ENCODE data around the gene PCGF2.
"Not testable (repeated sequence)": the region's sequence is repeated elsewhere in the genome, so short reads cannot be mapped to it uniquely, and the experiment has no call there.

Gene PCGF2

DNA sequence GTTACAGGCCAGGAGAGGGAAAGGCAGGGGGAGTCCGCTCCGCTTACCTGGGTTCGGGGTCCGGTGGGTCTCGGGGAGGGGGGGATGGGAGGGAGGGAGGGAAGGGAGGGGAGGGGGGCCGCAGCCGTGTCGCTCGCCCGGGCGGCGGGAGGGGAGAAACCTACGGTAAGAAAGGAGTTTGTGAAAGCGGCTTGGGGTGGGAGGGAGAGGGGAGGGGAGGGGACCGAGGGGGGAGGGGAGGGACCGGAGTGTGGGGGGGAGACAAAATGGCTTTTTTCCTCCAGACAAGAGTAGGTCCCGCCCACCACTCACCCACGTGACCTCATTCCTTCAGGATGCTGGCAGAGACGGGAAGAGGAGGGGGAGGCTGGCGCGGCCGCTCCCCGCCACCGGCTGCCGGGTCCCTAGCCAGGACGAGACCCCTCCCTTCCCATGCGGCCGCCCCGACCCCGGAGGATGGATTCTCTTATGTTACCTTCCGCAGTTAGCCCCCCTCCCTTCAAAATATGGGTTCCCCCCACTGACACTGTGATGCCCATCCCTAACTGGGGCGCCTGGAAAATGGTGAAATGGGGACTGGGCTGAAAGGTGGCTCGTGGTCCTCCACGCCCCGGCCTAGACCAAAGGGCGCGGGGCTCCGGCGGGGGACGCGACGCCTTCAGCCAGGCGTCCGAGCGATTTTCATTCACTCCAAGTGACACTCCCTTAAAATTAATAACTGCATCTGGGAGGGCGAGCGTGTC is at the start of gene PCGF2:
TSS of gene PCGF2 (minus strand) at position 188 of the 743 bp plus-strand sequence. CDS start 7,934 bp downstream, outside the sequence.
- peak; percentile 92 for DNase-seq

- no peak for DNase-seq
Measured at GRCh38 chr17:38797828-38798227, 49.7 kb upstream of the PCGF2 start.

DNA sequence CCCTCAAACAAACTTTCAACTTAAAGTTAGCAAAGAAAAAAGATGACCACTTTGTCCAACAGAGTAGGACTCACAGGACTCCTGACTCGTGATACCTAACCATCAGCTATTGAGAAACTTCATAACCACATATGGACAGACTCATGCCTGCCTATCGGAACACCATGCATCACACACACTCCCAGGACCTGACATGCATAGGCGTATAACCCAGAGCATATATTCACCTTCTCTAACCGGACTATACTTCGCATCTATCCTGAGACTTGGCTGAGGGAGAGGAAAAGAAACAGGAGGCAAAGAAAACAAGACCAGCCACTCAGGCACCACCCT is 49.0 kb upstream of the PCGF2 start:
- DNase-seq: no peak

GRCh38 chr17:38796451-38797157 is 48.5 kb upstream of the PCGF2 start:
- no peak for DNase-seq

DNA sequence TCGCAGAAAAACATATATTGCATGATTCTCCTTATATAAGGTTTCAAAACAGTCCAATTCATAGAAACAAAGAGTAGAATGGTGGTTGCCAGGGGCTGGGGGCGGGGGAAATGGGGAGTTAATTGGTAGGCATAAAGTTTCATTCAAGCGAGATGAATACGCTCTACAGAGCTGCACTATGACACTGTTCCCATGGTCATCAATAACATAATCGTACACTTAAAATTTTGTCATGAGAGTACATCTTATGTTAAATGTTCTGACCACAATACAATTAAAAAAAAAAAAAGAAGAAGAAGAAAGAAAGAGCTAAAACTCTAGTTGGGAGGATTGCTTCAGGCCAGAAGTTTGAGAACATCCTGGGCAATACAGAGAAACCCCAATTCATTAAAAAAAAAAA is 46.1 kb upstream of the PCGF2 start:
- DNase-seq: no peak

DNA sequence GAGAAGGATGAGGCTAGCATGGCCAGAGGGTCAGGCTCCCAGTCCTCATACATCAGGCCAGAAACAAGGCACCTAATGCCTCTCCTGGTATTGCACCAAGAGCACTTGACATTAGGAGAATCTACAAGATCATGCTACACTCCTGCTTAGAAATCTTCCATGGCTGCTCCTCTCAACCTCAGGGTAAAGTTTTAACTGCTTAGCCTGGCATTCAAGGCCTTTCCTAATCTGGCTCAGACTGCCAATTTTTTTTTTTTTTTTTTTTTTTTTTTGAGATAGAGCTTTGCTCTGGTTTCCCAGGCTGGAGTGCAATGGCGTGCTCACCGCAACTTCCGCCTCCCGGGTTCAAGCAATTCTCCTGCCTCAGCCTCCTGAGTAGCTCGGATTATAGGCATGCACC is 43.0 kb upstream of the PCGF2 start:
- DNase-seq: no peak

GRCh38 chr17:38790148-38790707 is 42.1 kb upstream of the PCGF2 start:
- DNase-seq: not testable (repeated sequence)

DNA sequence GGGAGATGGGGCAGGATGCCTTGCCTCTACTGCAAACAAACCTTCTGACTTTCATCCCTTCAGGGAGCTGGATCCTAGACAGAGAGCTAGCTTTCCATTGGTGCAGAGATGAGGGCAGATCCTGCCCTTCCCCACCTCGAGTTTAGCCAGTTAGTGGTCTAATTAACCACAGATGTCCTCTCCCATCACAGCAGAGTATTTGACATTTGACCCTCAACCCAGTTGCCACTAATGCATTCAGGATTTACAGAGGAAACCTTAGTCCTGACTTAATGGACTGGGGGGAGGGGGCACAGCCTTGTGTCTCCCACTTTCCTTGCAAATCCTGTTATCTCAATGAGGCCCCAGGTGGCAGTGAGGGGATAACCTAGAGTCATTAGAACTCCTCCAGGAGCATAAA is 41.0 kb upstream of the PCGF2 start:
- peak; percentile 30 for DNase-seq

- not testable (repeated sequence) for DNase-seq
Measured at GRCh38 chr17:38787999-38788398, 39.9 kb upstream of the PCGF2 start.

- DNase-seq: no peak
Measured at GRCh38 chr17:38786372-38786771, 38.2 kb upstream of the PCGF2 start.

DNA sequence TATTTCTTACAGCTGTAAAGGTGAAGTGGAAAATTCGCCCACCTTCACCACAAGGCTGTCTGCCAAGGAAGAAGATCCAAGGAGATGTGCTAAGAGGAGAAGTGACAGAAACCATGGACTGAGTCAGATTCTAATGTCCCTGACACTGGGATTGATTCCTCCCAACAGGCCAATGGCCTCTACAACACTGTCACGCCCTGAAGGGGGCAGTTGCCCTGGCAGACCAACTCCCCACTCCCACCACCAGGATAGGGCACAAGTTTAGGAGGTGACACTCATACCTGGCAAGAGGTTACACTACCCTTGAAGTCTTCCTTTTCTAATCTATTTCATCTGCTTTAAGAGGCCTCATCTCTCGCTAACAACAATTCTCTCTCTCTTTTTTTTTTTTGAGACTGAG is 35.1 kb upstream of the PCGF2 start:
- DNase-seq: no peak

- DNase-seq: no peak
Measured at GRCh38 chr17:38779965-38780752, 32.0 kb upstream of the PCGF2 start.

- DNase-seq: no peak
Measured at GRCh38 chr17:38777641-38778250, 29.6 kb upstream of the PCGF2 start.

DNA sequence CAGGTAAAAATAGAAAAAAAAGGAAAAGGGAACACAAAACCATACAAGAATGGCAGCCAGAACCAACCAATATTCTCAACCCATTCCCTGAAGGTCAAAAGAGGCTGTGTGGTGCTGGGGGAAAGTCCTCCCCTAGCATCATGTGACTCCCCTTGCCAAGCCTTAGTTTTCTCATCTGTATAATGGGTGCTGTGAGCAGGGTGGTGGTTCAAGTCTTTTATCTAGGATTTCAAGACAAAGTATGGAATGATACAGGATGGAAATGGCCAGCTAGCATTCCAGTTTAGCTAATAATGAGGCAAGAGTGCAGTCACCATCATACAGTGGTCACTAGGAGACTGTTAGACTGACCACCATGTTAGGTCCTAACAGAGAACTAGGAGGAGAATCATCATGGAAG is 25.1 kb upstream of the PCGF2 start:
- no peak for DNase-seq

DNA sequence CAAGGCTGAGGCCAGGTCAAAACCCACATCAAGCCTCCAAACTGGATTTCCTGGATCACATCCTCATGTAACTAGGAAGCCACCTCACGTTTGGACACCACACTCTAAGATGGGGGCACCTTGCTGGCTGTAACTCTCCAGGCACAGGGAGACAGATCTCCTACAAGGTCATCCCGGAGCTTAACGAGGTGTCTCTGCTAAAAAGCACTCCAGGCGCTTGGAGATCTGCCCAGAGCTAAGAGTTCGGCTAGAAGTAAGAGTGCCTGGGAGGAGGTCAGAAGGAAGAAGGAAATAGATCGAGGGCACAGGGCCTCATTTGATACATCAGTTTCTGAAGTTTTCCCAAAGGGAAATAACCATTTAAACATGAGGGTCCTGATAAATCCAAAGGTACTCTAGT is 20.3 kb upstream of the PCGF2 start:
- DNase-seq: no peak

- DNase-seq: no peak
Measured at GRCh38 chr17:38766341-38766740, 18.2 kb upstream of the PCGF2 start.

DNA sequence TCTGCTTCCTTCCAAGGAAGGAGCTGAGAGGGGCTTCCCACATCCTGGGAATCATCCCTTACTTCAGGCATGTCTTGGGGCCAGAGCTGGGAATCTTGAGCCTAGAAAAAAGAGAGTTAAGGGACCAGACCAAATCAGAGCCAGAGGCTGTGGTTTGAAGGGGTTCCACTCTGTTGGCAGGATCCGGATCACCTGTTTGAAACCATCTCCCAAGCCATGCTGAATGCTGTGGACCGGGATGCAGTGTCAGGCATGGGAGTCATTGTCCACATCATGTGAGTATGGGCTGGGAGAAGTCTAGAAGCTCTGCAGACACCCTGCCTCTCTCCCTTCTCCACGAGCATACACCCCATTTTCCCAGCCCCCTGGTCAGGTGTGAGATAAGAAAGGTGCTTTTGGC is 14.1 kb upstream of the PCGF2 start:
- DNase-seq: no peak

- peak; percentile 23 for DNase-seq
Measured at GRCh38 chr17:38761612-38762011, 13.5 kb upstream of the PCGF2 start.

GRCh38 chr17:38753071-38753506 is 5.0 kb upstream of the PCGF2 start:
- DNase-seq: no peak

DNA sequence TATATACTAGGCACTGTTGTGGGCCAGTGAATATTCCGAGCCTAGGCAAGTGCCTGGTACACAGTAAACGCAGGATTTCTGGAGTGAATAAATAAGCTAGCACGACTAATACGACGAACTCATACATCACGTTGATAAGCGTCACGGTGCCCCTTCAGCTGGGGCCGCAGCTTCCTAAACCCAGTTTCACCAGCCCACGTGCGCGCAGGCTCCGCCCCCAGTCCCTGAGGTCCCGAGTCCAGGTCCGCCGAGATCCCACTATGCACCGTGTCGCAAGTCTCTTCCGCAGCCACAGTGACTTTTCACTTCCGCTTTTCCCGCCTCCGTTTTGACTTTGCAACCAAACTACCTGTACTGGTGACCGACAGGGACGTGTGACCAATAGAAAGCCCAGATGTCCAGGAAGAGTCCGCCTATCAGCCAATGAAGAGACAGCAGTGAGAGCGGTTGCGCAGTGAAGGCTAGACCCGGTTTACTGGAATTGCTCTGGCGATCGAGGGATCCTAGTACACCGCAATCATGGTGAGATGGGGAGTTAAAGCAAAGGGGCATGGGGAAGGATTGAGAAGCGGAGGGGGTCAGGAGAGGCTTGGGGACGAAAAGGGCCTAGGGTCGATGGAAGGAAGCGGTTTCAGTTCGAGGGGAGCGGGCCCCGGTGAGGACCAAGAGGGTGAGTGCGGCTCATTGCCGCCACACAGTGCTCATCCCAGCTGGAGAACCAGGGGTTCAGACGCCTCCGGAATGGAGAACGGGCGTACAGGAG is 4.4 kb upstream of the PCGF2 start, which contains the start of gene PSMB3:
TSS of gene PSMB3 (plus strand) at position 434 of the 763 bp plus-strand sequence. CDS start at position 520, 86 bp downstream.
- DNase-seq: peak; percentile 100

GRCh38 chr17:38751808-38752307 is 3.7 kb upstream of the PCGF2 start:
- peak; percentile 88 for DNase-seq
